HPDE6-E6E7 (cell line): ENCODE measurements around the gene TSPAN31.

Source experiments
- DNase-seq: peaks from one replicate; pipeline ENCODE4 v3.0.0; 2011; ENCODE audit warnings: missing footprints; ENCODE audit errors: extremely low spot score

Gene TSPAN31

DNA sequence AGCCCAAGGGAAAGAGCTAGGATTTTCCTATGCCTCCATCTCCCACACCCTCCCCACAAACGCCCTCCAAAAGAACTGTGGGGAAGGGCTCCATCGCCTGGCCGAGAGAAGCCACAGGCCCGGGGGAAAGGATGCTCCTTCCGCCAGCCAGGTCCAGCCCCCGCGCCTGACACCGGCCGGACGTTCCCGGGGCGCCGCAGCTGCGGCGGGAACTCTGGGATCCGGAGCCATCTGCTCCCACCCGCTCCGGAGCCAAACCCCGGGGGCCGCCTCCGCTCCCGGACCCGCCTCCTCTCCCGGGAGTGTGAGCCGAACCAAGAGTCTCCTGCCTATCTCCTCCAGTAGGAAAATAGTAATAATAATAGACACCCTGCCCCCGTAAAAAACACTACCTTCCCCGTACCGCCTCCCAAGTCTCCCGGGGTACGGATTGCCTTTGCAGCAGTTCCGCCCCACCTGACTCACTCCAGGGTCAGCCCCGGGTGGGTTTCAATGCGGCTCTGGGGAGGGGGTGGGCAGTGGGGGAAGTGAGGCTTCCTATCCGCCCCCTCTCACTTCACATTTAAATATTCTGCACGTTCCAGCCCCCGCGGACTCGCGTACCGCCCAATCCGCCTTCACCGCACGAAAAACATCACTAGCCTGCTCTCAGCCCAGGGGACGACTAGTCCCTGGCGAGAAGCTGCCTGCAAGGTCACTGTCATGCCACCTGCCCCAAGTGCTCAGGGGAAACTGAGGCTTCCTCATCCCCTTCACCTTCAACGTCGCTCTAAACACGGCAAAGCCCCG lies 8.7 kb upstream of the TSPAN31 start:
- no peak for DNase-seq

DNA sequence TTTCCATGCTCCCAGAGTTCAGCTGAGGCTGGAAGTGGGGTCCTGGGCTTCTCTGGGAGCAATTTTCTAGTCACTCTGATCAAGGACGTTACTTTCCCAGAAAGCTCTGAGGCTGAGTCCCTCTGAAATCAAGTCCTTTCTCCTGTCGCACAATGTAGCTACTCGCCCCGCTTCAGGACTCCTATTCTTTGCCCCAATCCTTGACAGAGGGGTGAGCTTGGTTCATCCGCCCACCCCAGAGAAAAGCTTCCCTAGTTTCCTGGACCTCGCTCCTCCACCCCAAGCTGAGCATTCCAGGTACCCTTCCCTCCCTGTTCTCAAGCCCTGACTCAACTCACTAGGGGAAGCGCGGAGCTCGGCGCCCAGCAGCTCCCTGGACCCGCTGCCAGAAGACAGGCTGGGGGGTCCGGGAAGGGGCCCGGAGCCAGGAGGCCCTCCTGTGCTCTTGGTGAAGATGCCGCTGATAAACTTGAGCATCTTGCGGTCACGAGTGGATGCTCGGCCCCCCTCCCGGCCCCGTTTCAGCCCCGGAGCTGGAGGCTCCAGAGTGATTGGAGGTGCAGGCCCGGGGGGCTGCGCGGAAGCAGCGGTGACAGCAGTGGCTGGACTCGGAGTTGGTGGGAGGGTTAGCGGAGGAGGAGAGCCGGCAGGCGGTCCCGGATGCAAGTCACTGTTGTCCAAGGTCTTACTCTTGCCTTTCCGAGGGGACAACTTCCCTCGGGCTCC lies 7.9 kb upstream of the TSPAN31 start:
- DNase-seq: no peak

GRCh38 chr12:57737467-57738460 lies 7.1 kb upstream of the TSPAN31 start:
- no peak for DNase-seq

DNA sequence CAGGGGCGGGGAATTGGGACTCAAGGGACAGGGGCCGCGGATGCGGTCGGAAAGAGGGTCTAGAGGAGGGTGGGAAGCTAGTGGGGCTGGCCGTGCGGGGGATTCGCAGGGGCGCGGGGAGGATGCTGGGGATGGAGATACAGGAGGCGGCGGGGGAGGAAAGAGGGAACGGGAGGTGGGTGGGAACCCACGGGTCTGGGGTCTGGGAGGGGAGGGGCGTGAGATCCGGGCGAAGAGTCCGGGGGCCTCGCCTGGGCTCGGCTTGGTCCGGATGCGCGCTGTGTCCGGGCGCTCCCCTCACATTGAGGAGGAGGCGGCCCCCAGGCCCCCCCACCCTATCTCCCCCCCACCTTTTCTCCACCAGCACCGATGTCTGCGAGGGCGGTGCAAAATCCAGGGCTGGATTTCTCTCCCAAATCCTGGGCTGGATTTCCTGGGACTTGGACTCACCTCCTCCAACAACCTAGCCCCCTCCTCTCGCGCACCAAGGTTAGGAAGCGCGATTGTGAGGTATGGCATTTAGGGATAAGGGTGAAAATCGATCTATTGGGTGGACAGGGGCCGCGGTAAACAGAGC lies 6.1 kb upstream of the TSPAN31 start, which contains the start of gene AGAP2:
AGAP2 (minus strand) TSS at position 82 of the 577 bp plus-strand sequence. CDS start 496 bp downstream, outside the sequence.
- DNase-seq: no peak

DNA sequence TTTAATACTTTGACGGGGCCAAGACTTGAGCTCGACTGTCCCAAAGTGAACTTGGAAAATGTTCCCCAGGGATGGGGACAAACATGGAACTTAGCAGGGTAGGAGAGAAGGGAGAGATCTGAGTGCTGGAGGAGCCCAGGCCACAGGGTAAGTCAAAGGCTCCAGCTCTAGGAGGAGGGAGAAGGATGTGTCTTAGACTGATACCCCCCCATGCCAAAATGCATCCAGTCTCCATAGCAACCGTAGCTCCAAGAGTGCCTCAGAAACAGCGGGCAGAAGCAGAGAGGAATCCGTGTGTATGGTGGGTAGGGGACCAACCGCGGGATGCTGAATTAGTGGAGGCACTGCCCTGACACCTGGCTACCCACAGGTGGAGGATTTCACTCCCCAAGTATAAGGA lies 5.5 kb upstream of the TSPAN31 start:
- DNase-seq: no peak

- no peak for DNase-seq
Observed at GRCh38 chr12:57739914-57740538, 4.8 kb upstream of the TSPAN31 start.

DNA sequence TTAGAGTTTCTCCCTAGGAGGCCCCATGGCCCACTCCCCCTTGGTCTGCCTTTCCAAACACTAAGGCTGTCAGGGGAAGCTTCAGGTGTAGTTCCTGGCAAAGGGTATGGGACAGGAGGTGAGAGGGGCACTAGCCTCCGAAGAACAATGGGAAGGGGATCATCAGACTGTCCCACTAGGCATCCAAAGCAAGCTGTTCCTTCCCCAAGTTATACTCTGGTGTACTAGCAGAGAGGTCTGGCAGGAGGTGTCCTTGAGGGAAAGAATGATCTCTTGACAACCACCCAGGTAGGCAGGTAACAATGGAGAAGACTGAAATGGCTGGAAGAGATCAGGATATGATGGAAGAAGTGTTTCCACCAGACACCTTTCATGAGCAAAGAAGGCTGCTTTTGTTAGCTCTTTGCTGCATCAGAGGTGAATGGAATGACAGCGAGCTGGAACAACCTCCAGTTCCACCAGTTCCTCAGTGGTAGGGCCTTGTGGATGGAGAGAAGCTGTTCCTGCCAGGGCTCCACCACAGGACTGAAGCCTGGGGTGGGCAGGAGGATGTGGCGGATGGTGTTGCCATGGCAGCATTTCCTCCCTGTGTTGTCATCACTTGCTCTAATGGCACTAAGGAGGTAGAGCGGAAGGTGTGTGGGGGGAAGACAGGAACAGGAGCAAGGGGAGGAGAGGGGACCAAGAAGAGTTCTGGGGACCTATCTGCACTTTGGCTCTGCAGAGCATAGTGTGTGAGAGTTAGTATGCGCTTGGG lies 4.0 kb upstream of the TSPAN31 start:
- DNase-seq: no peak

- no peak for DNase-seq
Observed at GRCh38 chr12:57741413-57741789, 3.4 kb upstream of the TSPAN31 start.

- DNase-seq: no peak
Observed at GRCh38 chr12:57741844-57742738, 2.7 kb upstream of the TSPAN31 start.

DNA sequence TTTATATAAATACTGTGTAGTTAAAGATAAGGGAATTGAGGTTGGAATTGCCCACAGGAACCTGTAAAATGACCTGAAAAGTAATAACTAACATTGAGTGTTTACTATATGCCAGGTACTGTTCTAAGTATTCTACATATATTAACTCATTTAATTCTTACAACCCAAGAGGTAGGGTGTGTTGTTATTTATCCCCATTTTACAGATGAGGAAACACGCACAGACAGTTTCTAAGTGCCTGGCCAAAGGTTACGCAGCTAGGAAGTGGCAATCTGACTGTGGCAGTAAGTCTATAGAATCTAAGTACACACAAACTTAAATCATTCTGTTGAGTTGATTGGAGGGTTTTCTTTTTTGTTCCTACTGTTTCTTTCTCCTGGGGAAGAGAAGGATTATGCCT lies 1.1 kb upstream of the TSPAN31 start:
- DNase-seq: no peak

DNA sequence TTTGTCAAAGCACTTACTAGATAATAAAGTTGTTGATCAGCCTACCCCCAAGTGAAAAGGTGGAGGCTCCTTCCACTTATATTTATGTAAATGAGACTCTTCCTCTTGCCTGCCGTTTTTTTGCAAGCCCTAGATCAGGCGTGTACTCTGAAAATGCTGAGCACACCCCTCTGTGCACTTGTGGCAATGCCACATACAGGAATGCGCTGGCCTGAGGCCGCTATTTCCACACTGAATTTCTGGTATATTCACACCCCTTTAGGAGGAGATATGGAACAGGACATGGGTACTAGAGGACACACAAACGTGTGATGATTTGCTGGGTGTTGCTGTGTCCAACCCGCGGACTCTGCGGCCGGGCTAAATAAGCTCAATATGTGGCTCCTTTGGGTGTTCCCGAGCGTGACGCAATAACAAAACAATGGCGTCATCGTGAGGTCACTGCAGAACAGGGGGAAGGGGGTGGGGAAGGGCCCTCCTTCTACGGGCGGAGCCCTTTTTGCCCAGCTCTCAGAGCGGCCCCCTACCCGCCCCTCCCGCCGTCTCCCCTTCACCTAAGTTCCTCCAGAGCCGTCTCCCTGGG lies 554 bp upstream of the TSPAN31 start:
- DNase-seq: no peak

- no peak for DNase-seq
Observed at GRCh38 chr12:57745485-57745881, 644 bp downstream of the TSPAN31 start.

DNA sequence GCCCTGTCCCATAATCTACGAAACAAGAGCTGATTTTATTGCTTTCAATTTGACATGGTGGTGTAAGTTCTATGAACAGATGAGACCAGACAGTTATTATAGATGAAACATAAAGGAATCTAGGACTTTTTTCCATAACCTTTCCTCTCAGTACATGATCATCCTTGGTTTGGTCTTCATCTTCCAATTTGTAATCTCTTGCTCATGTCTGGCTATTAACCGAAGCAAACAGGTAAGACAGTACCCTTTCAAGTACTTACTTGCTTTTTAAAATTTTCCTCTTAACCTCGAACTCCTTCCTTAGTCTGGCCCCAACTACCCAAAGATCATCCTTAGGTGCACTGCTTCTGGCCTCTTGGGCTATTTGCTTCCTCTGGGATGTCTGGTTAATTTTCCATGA lies 1.2 kb downstream of the TSPAN31 start:
- DNase-seq: no peak

DNA sequence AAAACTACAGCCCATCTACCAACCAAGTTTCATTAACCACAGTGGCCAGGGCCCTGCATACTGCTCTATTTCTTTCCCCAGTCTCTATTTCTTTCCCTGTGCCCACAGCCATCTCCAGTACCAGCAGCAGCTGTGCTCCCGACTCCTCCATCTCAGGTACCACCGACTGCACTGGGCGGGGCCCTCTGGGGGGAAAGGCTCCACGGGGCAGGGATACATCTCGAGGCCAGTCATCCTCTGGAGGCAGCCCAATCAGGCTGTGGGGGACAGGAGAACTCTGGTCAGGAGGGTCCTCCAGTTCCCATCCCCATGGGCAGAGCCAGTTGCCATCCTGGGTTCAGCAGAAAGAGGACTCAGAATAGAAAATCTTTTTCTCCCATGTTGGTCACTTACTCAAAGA lies 4.2 kb downstream of the TSPAN31 start:
- no peak for DNase-seq

GRCh38 chr12:57750561-57751431 lies 6.0 kb downstream of the TSPAN31 start:
- DNase-seq: no peak

GRCh38 chr12:57751432-57751787 lies 6.6 kb downstream of the TSPAN31 start:
- DNase-seq: no peak

DNA sequence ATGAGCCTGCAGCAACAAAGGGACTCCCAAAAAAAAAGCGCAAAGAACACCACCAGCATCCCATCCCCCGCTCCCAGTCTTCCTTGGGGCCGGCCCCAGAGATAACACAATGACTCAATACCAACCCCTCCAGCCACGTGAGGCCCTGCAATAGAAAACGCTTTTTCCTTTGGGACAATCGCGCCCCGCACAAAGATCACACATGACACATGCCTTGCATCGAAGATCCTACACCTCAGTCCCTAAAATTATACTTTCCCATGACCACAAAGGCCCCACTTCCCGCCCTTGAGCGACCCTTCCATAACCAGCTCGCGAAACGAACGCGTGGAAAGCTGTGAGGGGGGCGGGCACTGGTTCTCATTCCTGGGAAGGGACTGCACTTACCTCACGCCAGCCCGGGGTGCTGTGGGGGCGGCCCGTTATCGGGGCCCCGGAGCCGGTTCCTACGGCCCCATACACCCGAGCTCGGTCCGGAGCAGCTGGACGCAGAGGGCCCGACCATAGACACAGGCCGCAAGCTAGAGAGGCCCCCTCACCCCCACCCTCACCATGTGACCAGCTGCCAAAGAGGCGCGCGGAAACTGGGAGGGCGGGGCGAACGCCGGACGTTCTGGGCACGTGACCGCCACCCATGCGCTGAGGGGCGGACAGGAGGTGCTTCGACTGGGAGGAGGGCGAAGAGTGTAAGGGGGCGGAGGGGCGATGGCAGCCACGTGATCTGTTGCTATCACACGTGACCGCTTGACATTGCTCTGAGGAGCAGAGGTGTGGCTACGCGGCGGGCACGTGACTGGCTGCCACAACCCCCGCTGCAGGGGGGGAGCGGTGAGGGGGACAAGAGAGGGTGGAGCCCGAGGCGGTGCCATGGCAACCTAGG lies 7.2 kb downstream of the TSPAN31 start, which contains the start of gene CDK4:
CDK4 (minus strand) TSS at position 523 of the 880 bp plus-strand sequence. CDS start 593 bp downstream, outside the sequence.
- peak; percentile 91 for DNase-seq
